A673 (cell line): Measurements from ENCODE around the gene DOCK4. TPM values are rescaled to one million over a fixed set of nuclear protein-coding genes. Genes with fewer than 3 reads are reported as not detected.

Source experiments
- BruUV-seq: library from RNA; stranded (reverse); fragments of 400-500 nt; replicated peaks from 2 replicates; lab custom pipeline; 2021; lab: Mats Ljungman, UMichigan
- CTCF ChIA-PET: fragments of 300-600 bp; sonication (Branson Sonifier 250); formaldehyde crosslinking; loops from one replicate; lab custom pipeline; 2022; ENCODE audit warnings: antibody characterized with exemption; lab: Charles Lee
- POLR2A ChIA-PET: fragments of 300-600 bp; sonication (Branson Sonifier 250); formaldehyde crosslinking; loops from one replicate; lab custom pipeline; 2022; ENCODE audit warnings: antibody characterized with exemption; ENCODE audit not compliant: low non-redundant PET; lab: Charles Lee
- DNase-seq: peaks from one replicate; pipeline ENCODE4 v3.0.0-alpha.2; 2015; ENCODE audit warnings: low spot score
- H3K27ac ChIP-seq: fragments of 200-600 bp; sonication (generic); 2 replicates; pipeline ENCODE4 v1.5.1; 2016; ENCODE audit warnings: mixed run types, low read depth, mild to moderate bottlenecking, mixed read lengths, antibody characterized with exemption, low read length; ENCODE audit not compliant: poor library complexity, severe bottlenecking
- H3K27me3 ChIP-seq: fragments of 200-600 bp; sonication (generic); replicated peaks from 2 replicates; pipeline ENCODE4 v1.6.1; 2017; ENCODE audit warnings: mixed run types, low read depth, mild to moderate bottlenecking, mixed read lengths, antibody characterized with exemption, low read length; ENCODE audit not compliant: insufficient read depth, poor library complexity
- H3K36me3 ChIP-seq: fragments of 200-600 bp; sonication (generic); 2 replicates; pipeline ENCODE4 v1.6.1; 2016; ENCODE audit warnings: mixed run types, mild to moderate bottlenecking, mixed read lengths, antibody characterized with exemption, low read length; ENCODE audit not compliant: insufficient read depth, poor library complexity, severe bottlenecking
- H3K4me1 ChIP-seq: fragments of 200-600 bp; sonication (generic); 2 replicates; pipeline ENCODE4 v1.6.1; 2017; ENCODE audit warnings: mixed run types, mild to moderate bottlenecking, mixed read lengths, antibody characterized with exemption, low read length; ENCODE audit not compliant: insufficient read depth, poor library complexity, severe bottlenecking
- H3K4me3 ChIP-seq: fragments of 200-600 bp; sonication (generic); 2 replicates; pipeline ENCODE4 v1.5.1; 2016; ENCODE audit warnings: low read depth, mixed run types, mild to moderate bottlenecking, mixed read lengths, low read length; ENCODE audit not compliant: poor library complexity, severe bottlenecking
- H3K9me3 ChIP-seq: fragments of 200-600 bp; sonication (generic); 2 replicates; pipeline ENCODE4 v1.6.1; 2016; ENCODE audit warnings: mixed run types, low read depth, mild to moderate bottlenecking, mixed read lengths, antibody characterized with exemption, low read length; ENCODE audit not compliant: poor library complexity, severe bottlenecking
- CTCF ChIP-seq: fragments of 300-800, 200-600 bp; sonication (generic); conservative IDR thresholded peaks from 2 replicates; pipeline ENCODE4 v1.5.1; 2017; ENCODE audit warnings: low read depth, mild to moderate bottlenecking, antibody characterized with exemption, low read length, moderate library complexity, mixed read lengths
- EZH2 ChIP-seq: fragments of 200-600 bp; sonication (generic); IDR thresholded peaks from 2 replicates; pipeline ENCODE4 v1.6.1; 2017; ENCODE audit warnings: borderline replicate concordance, low read depth, mild to moderate bottlenecking, mixed read lengths, antibody characterized with exemption, low read length; ENCODE audit not compliant: poor library complexity, severe bottlenecking
- intact Hi-C: fragments of 100-400 bp; cut with micrococcal nuclease; formaldehyde crosslinking; loops from one replicate; pipeline ENCODE4 v1.10.0; 2022; ENCODE audit not compliant: unreplicated experiment
- total RNA-seq: library from RNA; stranded (reverse); gene quantifications from 2 replicates; pipeline ENCODE4 v1.2.3, GENCODE V29; 2021

The DOCK4 gene
- total RNA-seq, 1 experiment from 2014 or later: 28.5 TPM

GRCh38 chr7:112023282-112023681 is 182.9 kb downstream of the DOCK4 start:
- CTCF ChIA-PET: no interaction called here

GRCh38 chr7:112022128-112022527 is 184.1 kb downstream of the DOCK4 start:
- no peaks in the 10 kb centered on the region for H3K27me3 ChIP-seq
- H3K4me3 ChIP-seq: no peak overlapping the region
- DNase-seq: no peak
- ChIA-PET POLR2A (interaction anchor here (0.7 kb wide), 1 partner anchor 101 kb away, joined by 3 read pairs; no protein-coding TSS in a partner anchor), CTCF (no interaction called here)
- H3K36me3 ChIP-seq: no peaks in the 10 kb centered on the region
- no TSS peak for BruUV-seq
- intact Hi-C loops: no loop called here
- H3K4me1 ChIP-seq: peaks cover 4% of the 10 kb centered on the region
- H3K9me3 ChIP-seq: no peaks in the 10 kb centered on the region
- TF ChIP-seq CTCF: no peak
- no peak for TF ChIP-seq EZH2
- no peak overlapping the region for H3K27ac ChIP-seq

More at GRCh38 chr7:112023282-112023681, 182.9 kb downstream of the DOCK4 start:
- H3K4me3 ChIP-seq: no peak overlapping the region
- POLR2A ChIA-PET: no interaction called here
- no peak overlapping the region for H3K27ac ChIP-seq
- H3K9me3 ChIP-seq: no peaks in the 10 kb centered on the region
- no peak for DNase-seq
- peaks cover 4% of the 10 kb centered on the region for H3K4me1 ChIP-seq
- intact Hi-C loops: no loop called here
- no peaks in the 10 kb centered on the region for H3K27me3 ChIP-seq
- BruUV-seq: no TSS peak
- TF ChIP-seq EZH2: no peak
- H3K36me3 ChIP-seq: no peaks in the 10 kb centered on the region

- POLR2A ChIA-PET: interaction anchor here (0.7 kb wide), 1 partner anchor 101 kb away, joined by 3 read pairs; no protein-coding TSS in a partner anchor
- intact Hi-C loops: no loop called here
- H3K4me1 ChIP-seq: peaks cover 4% of the 10 kb centered on the region
- no peaks in the 10 kb centered on the region for H3K36me3 ChIP-seq
- no peaks in the 10 kb centered on the region for H3K9me3 ChIP-seq
- H3K27me3 ChIP-seq: no peaks in the 10 kb centered on the region
- H3K4me3 ChIP-seq: no peak overlapping the region
- DNase-seq: no peak
- CTCF ChIA-PET: no interaction called here
- BruUV-seq: no TSS peak
- no peak for TF ChIP-seq EZH2
- no peak for TF ChIP-seq CTCF
- H3K27ac ChIP-seq: no peak overlapping the region
These were observed 184.7 kb downstream of the DOCK4 start for GRCh38 chr7:112021379-112022044.
